CD14-positive monocyte (primary cell): ENCODE results near the gene SLC38A5. TPM values are rescaled to one million over a fixed set of nuclear protein-coding genes. Genes with fewer than 3 reads are reported as not detected.
A peak's percentile ranks its signal among the peaks of the same experiment; 100 is the strongest.

ENCODE experiments used
- DNase-seq, 3 donors: peaks; one replicate each; pipeline ENCODE4 v3.0.0-alpha.2; 2011 to 2022
- H2AFZ ChIP-seq: 2 replicates; pipeline ENCODE4 v1.6.0; 2012; ENCODE audit warnings: mild to moderate bottlenecking, low read depth, low read length, inconsistent platforms; ENCODE audit not compliant: insufficient read depth, poor library complexity, severe bottlenecking
- H3K27ac ChIP-seq, 2 donors: 1 replicate in 1 of 2; 2 replicates in 1 of 2; pipeline ENCODE4 v1.5.1; 2012 to 2013; ENCODE audit warnings: low read length in 2 of 2, control low read depth in 1 of 2, inconsistent platforms in 1 of 2, low read depth in 1 of 2, mild to moderate bottlenecking in 1 of 2
- H3K27me3 ChIP-seq, 2 donors: one replicate each; pipeline versions ENCODE4 v1.6.0 to v1.6.1; 2011 to 2013; ENCODE audit warnings: low read length in 2 of 2; ENCODE audit not compliant: control insufficient read depth in 2 of 2, insufficient read depth in 2 of 2
- H3K36me3 ChIP-seq, 2 donors: replicated peaks in 1 of 2; 1 replicate in 1 of 2; 2 replicates in 1 of 2; pipeline versions ENCODE4 v1.5.1 to v1.6.1; 2012 to 2013; ENCODE audit warnings: low read length in 2 of 2, control low read depth in 1 of 2, inconsistent platforms in 1 of 2, mild to moderate bottlenecking in 1 of 2; ENCODE audit not compliant: insufficient read depth in 2 of 2, control insufficient read depth in 1 of 2
- H3K4me1 ChIP-seq, 2 donors: 1 replicate in 1 of 2; 2 replicates in 1 of 2; pipeline versions ENCODE4 v1.5.1 to v1.6.1; 2012 to 2013; ENCODE audit warnings: low read length in 2 of 2, control low read depth in 1 of 2, inconsistent platforms in 1 of 2, mild to moderate bottlenecking in 1 of 2, moderate library complexity in 1 of 2; ENCODE audit not compliant: insufficient read depth in 2 of 2, control insufficient read depth in 1 of 2
- H3K4me2 ChIP-seq: replicated peaks from 2 replicates; pipeline ENCODE3; 2012; ENCODE audit warnings: low read length, moderate library complexity, mild to moderate bottlenecking; ENCODE audit not compliant: poor library complexity, severe bottlenecking; ENCODE audit errors: extremely low read depth
- H3K4me3 ChIP-seq, 3 experiments: fragments of 200-600 bp in 1 of 3; sonication (generic) in 1 of 3; replicated peaks in 1 of 3; 1 replicate in 2 of 3; 2 replicates in 1 of 3; pipeline ENCODE4 v1.5.1; 2011 to 2013; ENCODE audit warnings: low read length in 3 of 3, mild to moderate bottlenecking in 3 of 3, control low read depth in 2 of 3, low read depth in 2 of 3, inconsistent platforms in 1 of 3, moderate library complexity in 1 of 3
- H3K79me2 ChIP-seq: 2 replicates; pipeline ENCODE4 v1.6.0; 2012; ENCODE audit warnings: mild to moderate bottlenecking, control low read depth, inconsistent platforms, low read length, moderate library complexity; ENCODE audit not compliant: insufficient read depth
- H3K9ac ChIP-seq: 2 replicates; pipeline ENCODE4 v1.6.0; 2017; ENCODE audit warnings: low read length, mild to moderate bottlenecking; ENCODE audit not compliant: insufficient read depth, poor library complexity, severe bottlenecking
- H3K9me3 ChIP-seq, 2 donors: replicated peaks in 1 of 2; 1 replicate in 1 of 2; 2 replicates in 1 of 2; pipeline versions ENCODE4 v1.5.1 to v1.6.1; 2012 to 2013; ENCODE audit warnings: low read length in 2 of 2, control low read depth in 1 of 2; ENCODE audit not compliant: control insufficient read depth in 1 of 2, insufficient read depth in 1 of 2
- H4K20me1 ChIP-seq: 2 replicates; pipeline ENCODE4 v1.6.0; 2012; ENCODE audit warnings: mild to moderate bottlenecking, low read length, control low read depth, moderate library complexity; ENCODE audit not compliant: insufficient read depth
- H3K27ac Mint-ChIP-seq, 7 donors: one replicate each; pipeline ENCODE4 v1.8.0; 2020; ENCODE audit warnings: mild to moderate bottlenecking in 7 of 7, mixed read lengths in 7 of 7, moderate library complexity in 6 of 7, inconsistent platforms in 2 of 7
- H3K27me3 Mint-ChIP-seq, 3 donors: one replicate each; pipeline ENCODE4 v1.8.0; 2021 to 2022; ENCODE audit warnings: low read depth in 3 of 3, mild to moderate bottlenecking in 3 of 3, mixed read lengths in 3 of 3, moderate library complexity in 3 of 3, inconsistent platforms in 1 of 3
- H3K36me3 Mint-ChIP-seq, 2 donors: one replicate each; pipeline ENCODE4 v1.8.0; 2020; ENCODE audit warnings: mixed read lengths in 2 of 2, inconsistent platforms in 1 of 2, mild to moderate bottlenecking in 1 of 2
- H3K4me1 Mint-ChIP-seq: one replicate; pipeline ENCODE4 v1.8.0; 2020; ENCODE audit warnings: mild to moderate bottlenecking, mixed read lengths
- H3K4me3 Mint-ChIP-seq, 2 donors: one replicate each; pipeline ENCODE4 v1.8.0; 2020; ENCODE audit warnings: mild to moderate bottlenecking in 2 of 2, mixed read lengths in 2 of 2, moderate library complexity in 1 of 2
- H3K9me3 Mint-ChIP-seq, 7 donors: one replicate each; pipeline ENCODE4 v1.8.0; 2020 to 2022; ENCODE audit warnings: mixed read lengths in 7 of 7, mild to moderate bottlenecking in 6 of 7, moderate library complexity in 6 of 7, inconsistent platforms in 2 of 7
- CTCF ChIP-seq: fragments of 200-600 bp; IDR thresholded peaks from one replicate; pipeline ENCODE4 v1.8.0; 2022; ENCODE audit warnings: antibody characterized with exemption, mild to moderate bottlenecking
- WGBS: methylation state at CpG from one replicate; pipeline ENCODE4 v1.1.5; 2013; ENCODE audit warnings: missing lambda C conversion rate; ENCODE audit not compliant: insufficient coverage; 5-methylcytosine and 5-hydroxymethylcytosine counted together
- intact Hi-C, 2 donors: fragments of 100-400 bp; cut with micrococcal nuclease; formaldehyde crosslinking; loops; one replicate each; pipeline versions ENCODE4 v1.15.0 to v1.15.1; 2023
- polyA plus RNA-seq, 3 donors: library from polyadenylated mRNA; depleted of rRNA in 1 of 3; unstranded in 2 of 3; stranded (reverse) in 1 of 3; fragments of 300-500 nt in 2 of 3; fragments of >200 nt in 1 of 3; fragmentation: Illumina TruSeq in 2 of 3; gene quantifications; 1 replicate in 2 of 3; 2 replicates in 1 of 3; pipeline ENCODE4 v1.2.3, GENCODE V29; 2012 to 2021

The SLC38A5 gene
- polyA plus RNA-seq, 3 donors, result 0.60 to 0.94 (median 0.69) TPM

GRCh38 chrX:48498374-48498809, 28.3 kb upstream of the SLC38A5 start:
- no peak for TF ChIP-seq CTCF
- peaks cover 2 to 12% (median 3%) of the 10 kb centered on the region in 3 donors for H3K27me3 Mint-ChIP-seq
- peaks cover 0 to 3% (median 0%) of the 10 kb centered on the region in 7 donors for H3K9me3 Mint-ChIP-seq
- Histone ChIP-seq H3K9ac (no peak overlapping the region), H2AFZ (no peak overlapping the region), H3K27me3 (no peaks in the 10 kb centered on the region), H3K4me3 (no peak overlapping the region), H3K27ac (no peak overlapping the region), H3K36me3 (no peaks in the 10 kb centered on the region), H3K79me2 (no peaks in the 10 kb centered on the region), H3K4me2 (no peak overlapping the region), H4K20me1 (no peaks in the 10 kb centered on the region), H3K9me3 (no peaks in the 10 kb centered on the region), H3K4me1 (no peaks in the 10 kb centered on the region)
- H3K4me3 Mint-ChIP-seq, result no peak overlapping the region
- DNase-seq, result peak in 1 of 3 donors; percentile 17
- 90% methylated on average over 4 of the region's 6 CpGs for WGBS
- H3K4me1 Mint-ChIP-seq, result peaks cover 2% of the 10 kb centered on the region
- intact Hi-C loops, result no loop called here
- H3K27ac Mint-ChIP-seq, result peak overlapping the region in 1 of 7 donors; percentile 54
- H3K36me3 Mint-ChIP-seq, result no peaks in the 10 kb centered on the region

DNA sequence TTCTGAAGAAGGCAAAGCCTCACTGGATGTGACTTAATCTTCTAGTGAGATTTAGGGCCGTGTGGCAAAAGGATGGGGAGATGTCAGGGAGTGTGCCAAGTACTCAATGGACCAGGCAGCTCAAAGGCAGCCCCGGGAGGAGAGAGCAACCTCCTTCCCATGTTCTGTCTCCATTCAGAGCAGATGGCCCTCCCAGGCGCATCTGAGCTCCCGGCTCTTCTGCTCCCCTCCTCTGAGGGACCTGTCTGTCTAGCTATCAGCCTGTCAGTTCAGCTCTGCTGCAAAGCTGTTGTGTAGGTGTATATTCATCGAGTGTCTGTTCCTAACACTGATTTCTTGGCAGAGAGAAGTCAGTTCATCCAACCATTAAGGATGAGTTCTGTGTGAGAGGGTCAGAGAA, 27.8 kb upstream of the SLC38A5 start:
- H3K4me1 Mint-ChIP-seq, result peaks cover 3% of the 10 kb centered on the region
- Histone ChIP-seq H3K4me2 (no peak overlapping the region), H3K27ac (no peak overlapping the region), H3K27me3 (no peaks in the 10 kb centered on the region), H3K79me2 (no peaks in the 10 kb centered on the region), H3K9me3 (no peaks in the 10 kb centered on the region), H4K20me1 (no peaks in the 10 kb centered on the region), H3K36me3 (no peaks in the 10 kb centered on the region), H2AFZ (no peak overlapping the region), H3K9ac (no peak overlapping the region), H3K4me1 (no peaks in the 10 kb centered on the region), H3K4me3 (no peak overlapping the region)
- intact Hi-C loops, result no loop called here
- no peaks in the 10 kb centered on the region for H3K36me3 Mint-ChIP-seq
- H3K4me3 Mint-ChIP-seq, result no peak overlapping the region
- peaks cover 0 to 3% (median 0%) of the 10 kb centered on the region in 7 donors for H3K9me3 Mint-ChIP-seq
- no peak for DNase-seq
- no peak for TF ChIP-seq CTCF
- peaks cover 2 to 12% (median 3%) of the 10 kb centered on the region in 3 donors for H3K27me3 Mint-ChIP-seq
- no peak overlapping the region for H3K27ac Mint-ChIP-seq
- WGBS, result no CpG with 5 or more reads among the region's 5 CpGs
